Esophagus squamous epithelium (tissue), 4 donors: ENCODE measurements around the gene CRHR2.

Source experiments
- POLR2A ChIP-seq, 4 donors: fragments of 450-650 bp; IDR thresholded peaks; one replicate each; pipeline ENCODE4 v1.6.1; 2017; ENCODE audit warnings: antibody characterized with exemption in 4 of 4, mild to moderate bottlenecking in 4 of 4, moderate library complexity in 3 of 4
- TF ChIP-seq, protein P1 (sequence below), 6 experiments: fragments of 450-650 bp in 4 of 6; fragments of 200-600 bp in 2 of 6; sonication (generic) in 2 of 6; IDR thresholded peaks; one replicate each; pipeline ENCODE4 v1.5.1; 2016 to 2019; ENCODE audit warnings: antibody characterized with exemption in 6 of 6, mild to moderate bottlenecking in 4 of 6, moderate library complexity in 4 of 6

DNA sequence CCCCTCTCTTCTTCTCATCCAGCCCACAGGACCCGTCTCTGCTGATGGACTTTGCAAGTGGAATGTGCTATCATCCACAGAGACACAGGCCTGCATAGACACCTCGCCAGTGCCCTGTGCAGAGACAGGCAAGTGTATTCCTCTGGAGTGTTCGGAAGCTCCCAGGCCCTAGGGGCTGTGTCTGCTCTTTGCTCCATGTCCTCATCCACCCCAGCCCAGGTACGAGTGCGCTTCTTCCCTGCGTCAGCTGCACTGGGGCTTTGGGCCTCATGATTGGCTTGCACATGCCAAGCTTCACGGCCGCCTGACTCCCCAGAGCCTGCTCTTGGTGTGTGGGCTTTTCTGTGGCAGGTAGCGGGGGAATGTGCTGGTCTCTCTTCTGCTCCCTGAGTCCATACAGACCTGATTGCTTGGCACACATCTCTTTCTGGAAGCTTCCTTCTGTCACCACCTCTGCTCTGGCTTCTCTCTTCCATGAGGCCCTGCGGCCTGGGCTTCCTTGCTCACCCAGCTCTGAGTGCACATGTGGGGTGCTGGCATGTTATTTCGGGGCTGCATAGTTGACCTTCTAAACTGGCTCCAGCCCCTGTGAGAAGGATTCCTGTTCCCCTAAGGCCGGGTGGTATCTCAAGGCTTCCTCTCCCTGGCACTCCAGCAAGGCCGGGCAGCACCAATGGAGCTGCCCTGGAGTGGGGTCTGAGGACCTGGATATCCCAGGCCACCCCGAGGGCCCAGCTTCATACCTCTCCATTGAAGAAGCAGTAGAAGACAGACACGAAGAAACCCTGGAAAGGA lies 27.8 kb downstream of the CRHR2 start:
- TF ChIP-seq, protein P1, sequence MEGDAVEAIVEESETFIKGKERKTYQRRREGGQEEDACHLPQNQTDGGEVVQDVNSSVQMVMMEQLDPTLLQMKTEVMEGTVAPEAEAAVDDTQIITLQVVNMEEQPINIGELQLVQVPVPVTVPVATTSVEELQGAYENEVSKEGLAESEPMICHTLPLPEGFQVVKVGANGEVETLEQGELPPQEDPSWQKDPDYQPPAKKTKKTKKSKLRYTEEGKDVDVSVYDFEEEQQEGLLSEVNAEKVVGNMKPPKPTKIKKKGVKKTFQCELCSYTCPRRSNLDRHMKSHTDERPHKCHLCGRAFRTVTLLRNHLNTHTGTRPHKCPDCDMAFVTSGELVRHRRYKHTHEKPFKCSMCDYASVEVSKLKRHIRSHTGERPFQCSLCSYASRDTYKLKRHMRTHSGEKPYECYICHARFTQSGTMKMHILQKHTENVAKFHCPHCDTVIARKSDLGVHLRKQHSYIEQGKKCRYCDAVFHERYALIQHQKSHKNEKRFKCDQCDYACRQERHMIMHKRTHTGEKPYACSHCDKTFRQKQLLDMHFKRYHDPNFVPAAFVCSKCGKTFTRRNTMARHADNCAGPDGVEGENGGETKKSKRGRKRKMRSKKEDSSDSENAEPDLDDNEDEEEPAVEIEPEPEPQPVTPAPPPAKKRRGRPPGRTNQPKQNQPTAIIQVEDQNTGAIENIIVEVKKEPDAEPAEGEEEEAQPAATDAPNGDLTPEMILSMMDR (IDR thresholded peaks at IDR 0.05) = no peak
- no peak for TF ChIP-seq POLR2A (IDR thresholded peaks at IDR 0.05)
